Fibroblast of the conjunctiva (primary cell): ENCODE measurements around the gene ST6GALNAC2.

Experiments
- DNase-seq: peaks from one replicate; pipeline ENCODE4 v3.0.0-alpha.2; 2010; ENCODE audit warnings: low read depth

Gene ST6GALNAC2

GRCh38 chr17:76556765-76557367 is 28.8 kb downstream of the ST6GALNAC2 start:
- DNase-seq, result no peak

- no peak for DNase-seq
Observed at GRCh38 chr17:76554131-76554530, 31.5 kb downstream of the ST6GALNAC2 start.

GRCh38 chr17:76553178-76553908 is 32.3 kb downstream of the ST6GALNAC2 start:
- no peak for DNase-seq

DNA sequence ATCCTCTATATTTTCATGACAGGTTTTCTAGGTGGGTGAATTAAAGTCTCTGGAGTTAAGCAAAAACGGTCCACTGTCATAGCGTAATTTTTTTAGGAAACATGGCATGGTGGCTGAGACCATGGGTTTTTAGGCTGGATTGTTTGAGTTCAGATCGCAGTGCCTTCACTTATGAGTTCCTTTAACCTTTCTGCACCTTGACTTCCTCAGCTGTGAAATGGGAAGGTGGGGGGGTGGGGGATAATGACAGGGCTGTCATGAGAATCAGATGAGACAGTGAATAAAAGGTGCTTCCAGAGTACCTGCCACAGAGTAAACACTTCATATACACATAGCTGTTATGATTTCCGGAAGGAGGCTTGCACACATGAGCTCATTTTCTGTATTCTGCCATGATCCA is 34.0 kb downstream of the ST6GALNAC2 start:
- DNase-seq, result no peak

- no peak for DNase-seq
Observed at GRCh38 chr17:76550712-76551615, 34.7 kb downstream of the ST6GALNAC2 start.

GRCh38 chr17:76549539-76549938 is 36.1 kb downstream of the ST6GALNAC2 start:
- no peak for DNase-seq

DNA sequence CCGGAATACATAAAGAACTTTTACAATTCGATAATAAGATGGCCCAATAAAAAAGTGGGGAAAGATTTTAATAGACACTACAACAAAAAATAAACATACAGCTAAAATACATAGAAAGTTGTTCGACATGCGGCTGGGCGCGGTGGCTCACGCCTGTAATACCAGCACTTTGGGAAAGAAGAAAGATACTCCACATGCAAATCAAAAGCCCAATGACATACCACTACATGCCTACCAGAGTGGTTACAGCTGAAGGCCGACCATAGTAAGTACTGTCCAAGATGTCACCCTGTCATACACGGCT is 36.5 kb downstream of the ST6GALNAC2 start:
- no peak for DNase-seq

DNA sequence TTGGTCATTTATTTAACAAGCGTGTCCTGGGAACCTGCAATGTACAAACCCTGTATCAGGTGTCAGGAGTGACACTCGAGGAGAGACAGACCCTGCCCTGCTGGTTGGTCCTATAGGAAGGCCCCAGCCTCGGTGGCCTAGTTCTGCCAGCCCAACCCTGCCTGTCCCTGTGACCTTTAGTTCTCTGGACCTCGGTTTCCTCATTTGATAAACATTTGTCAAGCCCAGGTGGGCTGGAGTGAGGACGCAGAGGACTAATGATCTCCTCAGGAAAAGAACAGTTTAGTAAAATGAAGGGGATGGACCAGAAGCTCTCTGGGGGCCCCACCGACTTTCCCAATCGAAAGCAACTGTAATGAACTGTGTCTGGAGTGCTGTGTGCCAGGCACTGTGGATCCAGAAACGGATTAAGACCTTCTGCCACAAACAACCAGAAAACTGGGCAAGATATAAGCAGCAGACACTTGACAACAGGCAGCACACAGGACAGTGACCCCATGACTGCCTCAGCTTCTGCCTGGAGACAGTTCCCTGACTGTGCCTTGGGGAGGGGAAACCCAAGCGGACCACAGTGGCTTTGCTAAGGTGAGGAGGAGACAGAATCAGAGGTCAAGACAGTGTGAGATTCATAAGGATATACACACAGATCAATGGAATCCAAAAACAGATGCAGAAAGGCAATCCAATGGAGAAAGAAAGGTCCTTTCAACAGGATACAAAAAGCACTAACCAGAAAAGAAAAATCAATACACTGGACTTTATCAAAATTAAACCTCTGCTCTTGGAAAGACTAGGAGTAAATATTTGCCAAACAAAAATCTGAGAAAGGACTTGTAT is 37.1 kb downstream of the ST6GALNAC2 start:
- DNase-seq, result no peak

DNA sequence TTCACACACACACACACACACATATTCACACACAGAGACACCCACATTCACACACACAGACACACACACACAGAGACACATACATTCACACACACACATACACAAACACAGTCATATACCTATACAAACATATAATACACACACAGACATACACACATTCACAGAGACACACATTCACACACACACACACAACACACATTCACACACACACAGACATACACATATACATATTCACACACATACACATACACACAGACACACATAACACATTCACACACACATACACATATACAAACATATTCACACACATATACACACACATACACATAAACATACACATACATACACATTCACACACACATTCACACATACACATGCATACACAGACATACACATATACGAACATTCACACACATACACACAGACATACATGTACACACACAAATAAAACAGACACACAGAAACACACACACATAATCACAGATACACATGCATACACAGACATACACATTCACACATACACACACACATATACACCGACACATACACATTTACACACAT is 37.9 kb downstream of the ST6GALNAC2 start:
- no peak for DNase-seq

- DNase-seq, result peak; percentile 64
Observed at GRCh38 chr17:76547183-76547641, 38.4 kb downstream of the ST6GALNAC2 start.

DNA sequence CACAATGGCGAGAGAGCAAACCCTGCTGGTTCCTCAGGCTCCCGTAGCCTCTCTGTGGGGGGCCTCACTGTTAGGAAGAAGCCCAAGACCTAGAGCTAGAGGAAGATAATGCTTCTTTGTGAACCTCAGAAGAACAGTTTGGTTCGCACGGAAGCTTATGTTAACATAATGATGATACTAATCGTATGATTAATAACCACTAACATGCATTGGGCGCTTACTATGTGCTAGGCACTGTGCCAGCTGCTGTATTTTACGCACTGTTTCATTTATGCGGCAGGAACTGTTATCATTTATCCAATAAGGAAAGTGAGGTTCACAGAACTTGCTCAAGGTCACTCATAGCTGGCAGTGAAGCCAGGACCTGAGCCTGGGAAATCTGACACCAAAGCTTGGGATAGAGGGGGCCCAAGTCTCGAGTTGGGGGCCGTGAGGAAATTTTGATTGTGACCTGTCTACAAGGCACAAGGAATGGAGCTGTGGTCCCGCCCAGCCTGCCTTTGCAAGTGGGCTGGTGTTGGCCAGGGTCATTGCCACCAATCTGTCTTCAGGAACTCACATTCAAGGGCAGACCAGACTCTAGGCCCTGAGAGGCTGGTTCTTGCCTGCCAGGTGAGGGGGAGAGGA is 39.0 kb downstream of the ST6GALNAC2 start:
- DNase-seq, result no peak

GRCh38 chr17:76545918-76546555 is 39.6 kb downstream of the ST6GALNAC2 start:
- DNase-seq, result no peak

DNA sequence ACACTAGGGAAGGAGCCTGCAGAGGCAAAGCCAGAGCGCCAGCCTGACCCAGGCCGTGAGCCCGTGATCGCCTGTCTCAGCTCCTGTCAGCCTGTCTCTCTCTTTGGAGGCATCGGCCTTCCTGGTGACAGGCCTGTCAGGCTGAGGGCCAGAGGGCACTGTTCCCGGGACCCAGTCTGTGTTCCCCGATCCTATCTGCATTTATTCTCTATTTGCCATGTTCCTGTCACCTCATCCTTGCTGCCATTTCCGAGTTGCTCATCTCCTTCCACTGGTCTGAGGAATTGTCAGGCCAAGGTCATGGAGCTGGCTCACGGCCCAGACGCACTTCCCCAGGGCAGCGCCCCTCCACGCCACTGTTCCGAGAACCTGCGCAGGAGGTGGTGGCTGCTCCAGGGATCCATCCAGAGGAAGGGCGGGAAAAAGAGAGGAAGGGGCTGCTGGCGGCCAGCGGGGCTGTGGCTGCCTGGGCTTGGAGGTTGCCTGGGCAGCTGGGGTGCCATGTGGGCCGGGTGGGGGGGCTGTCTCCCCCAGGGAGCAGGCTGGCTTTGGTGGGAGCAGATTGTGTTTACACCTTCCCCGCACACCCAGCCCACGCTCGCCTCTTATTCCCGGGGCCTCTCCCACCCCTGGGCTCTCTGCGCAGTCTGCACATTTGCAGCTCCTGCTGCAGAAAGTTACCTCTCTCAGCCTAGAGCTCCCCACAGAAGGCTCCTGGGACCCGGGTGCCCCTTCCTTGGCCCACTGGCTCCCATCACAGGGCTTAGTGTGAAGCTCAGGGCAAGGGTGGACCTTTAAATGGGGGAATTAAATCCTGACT is 40.9 kb downstream of the ST6GALNAC2 start:
- DNase-seq, result no peak

DNA sequence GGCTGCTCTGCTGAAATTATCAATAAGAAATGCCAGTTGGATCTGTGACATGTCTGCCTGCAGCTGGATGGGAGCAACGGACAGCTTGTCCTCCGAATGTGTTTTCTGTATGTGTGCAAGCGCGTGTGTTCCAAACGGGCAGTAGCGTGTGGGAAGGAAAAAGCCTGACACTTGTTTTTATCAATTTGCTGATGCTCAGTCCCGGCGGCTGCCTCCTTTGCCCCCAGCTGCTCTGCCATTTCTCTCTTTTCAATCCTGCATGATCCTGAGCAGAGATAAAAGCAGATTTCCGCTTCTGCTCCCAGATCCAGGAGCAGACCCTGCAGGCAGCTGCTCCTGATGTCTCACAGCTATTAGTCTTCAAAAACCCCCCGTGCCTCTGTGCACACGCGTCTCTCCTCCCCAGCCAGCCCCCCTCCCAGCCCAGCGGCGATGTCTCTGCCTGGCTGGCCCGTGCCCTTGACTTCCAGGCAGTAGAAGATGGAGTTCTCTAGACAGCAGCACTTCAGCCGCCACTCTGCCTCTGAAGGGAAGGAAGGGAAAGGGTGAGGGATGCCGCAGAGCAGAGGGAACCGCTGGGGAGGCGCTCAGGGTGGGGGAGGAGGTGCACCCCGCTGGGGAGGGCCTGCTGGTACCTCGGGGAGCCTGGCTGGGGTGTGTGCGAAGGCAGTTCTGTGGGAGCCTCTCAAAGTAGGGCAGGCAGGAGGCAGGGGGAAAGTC is 41.7 kb downstream of the ST6GALNAC2 start:
- DNase-seq, result no peak

DNA sequence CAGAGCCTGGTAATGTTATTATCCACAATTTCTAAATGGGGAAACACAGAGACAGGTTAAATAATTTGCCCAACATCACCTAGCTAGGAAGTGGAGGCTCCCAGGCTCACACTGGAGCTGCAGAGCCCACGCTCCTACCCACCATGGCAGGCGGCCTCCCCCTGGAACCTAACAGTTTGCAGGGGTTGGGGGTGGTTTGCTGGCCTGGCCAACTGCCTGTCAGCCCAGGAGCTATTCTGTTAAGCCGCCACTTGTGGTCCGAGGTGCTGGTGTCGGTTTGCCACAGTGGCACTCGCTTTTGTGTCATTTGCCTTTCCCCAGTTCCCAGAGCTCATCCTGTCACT is 42.2 kb downstream of the ST6GALNAC2 start:
- no peak for DNase-seq

DNA sequence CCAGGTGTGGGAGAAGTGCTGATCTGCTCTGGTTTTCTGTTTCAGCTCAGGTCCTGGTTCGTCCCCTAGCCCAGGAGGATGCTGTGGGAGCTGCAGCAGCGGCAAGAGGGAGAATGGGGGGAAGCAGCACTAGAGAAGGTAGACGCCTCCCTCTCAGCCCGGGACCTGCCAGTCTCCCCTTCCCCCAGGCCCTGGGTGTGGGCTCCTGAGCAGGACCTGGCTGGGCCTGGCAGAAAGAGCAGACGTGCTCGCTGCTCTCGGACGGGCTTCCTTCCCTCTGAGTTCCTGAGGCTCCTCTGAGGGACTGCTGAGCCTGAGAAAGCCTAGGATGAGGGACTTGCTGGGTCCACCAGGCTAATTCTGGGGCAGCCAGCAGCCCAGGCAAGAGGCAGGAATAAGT is 42.7 kb downstream of the ST6GALNAC2 start:
- no peak for DNase-seq

DNA sequence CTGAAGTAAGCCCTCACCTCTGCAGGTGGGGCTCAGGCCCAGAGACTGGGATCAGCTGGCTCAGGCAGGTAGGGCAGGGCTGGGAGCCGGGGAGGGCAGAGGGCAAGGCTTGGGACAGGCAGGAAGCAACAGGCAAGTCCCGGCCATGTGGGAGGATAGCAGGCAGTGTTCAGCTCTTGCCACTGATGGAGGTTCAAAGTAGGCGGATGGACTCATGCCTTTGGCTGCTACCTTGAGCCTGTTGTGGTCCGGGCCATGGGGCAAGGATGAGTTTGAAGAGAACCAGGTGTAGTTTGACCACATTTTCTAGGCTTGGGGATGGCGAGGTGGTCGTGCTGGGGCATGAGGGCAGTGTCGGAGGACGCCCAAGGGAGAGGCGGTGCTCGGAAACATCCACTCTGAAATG is 43.1 kb downstream of the ST6GALNAC2 start:
- DNase-seq, result no peak

DNA sequence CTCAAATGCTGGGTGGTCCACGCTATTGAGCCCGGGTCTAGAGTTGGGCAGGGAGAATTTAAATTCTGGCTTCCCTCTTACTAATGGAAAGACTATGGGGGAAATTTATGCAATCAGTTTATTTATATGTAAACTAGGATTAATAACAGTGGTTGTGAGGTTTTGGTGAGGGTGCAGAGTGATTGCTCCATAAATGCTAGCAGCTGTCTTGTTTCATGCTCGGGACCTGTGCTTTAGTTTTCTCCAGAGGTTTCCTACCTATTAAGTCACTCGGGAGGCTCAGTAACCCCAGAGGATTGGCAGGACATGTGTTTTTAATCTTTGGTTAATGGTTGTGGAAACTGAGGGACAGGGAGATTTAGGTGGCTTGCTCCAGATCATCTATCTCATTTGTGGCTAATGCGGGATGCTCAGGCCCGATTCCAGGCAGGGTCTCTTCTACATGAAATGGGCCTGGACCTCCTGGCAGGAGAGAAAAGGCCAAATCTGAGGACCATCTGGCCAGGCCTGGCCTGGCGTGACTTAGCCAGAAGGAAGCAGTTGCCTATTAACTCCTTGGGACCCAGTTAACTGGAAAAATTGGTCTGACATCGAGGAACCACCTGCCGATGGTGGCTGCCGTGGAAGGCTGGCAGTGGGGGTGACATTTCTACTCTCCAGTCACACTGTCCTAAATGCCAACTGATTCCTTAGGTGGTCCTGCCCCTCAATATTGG is 43.8 kb downstream of the ST6GALNAC2 start:
- DNase-seq, result no peak
